Measurements from ENCODE around the gene ITGB1BP1. TPM values are rescaled to one million over a fixed set of nuclear protein-coding genes. Genes with fewer than 3 reads are reported as not detected.

Gene ITGB1BP1
- total and polyA plus RNA-seq, 2 of the 13 experiments (the other 11 are each of a cell fraction or from before 2014, with no cell fraction given) = 106 to 108 TPM

DNA sequence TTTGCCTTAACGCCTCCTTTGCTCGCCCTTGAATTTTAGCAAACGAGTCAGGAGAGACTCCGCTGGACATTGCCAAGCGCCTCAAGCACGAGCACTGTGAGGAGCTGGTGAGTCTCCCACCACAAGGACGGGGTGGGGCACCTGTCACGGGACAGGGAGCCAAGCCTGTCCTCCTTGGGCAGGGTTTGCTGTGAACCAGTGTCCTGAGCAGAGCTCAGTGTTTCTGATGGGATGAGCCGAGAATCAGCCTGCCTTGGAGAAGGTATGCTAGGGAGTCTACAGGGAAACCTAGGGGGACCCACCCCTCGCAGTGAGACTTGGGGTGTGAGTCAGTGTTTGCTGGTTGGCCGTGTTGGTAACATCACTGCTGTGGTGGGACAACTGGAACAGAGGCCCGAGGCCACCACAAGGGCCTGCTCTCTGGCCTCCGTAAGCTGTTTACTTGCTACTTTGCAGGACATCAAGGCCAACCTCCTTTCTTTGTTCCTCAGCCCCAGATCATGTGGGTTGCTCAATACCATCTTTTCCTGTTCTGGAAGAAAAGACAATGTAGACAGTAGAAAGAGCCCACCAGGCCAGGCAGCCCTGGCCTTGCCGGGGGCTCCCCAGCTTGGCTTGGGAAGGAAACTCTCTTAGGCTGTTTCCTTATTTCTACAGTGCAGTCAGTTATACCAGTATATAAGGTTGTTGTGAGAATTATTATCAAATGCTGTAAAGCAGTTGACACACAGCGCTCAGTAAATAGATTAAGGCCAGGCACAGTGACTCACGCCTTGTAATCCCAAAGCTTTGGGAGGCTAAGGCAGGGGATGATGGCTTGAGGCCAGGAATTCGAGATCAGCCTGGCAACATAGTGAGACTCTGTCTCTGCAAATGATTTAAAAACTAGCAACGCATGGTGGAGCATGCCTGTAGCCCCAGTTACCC, 42.4 kb downstream of the ITGB1BP1 start:
- 51% methylated on average over 17 of the region's 18 CpGs for WGBS (ENCODE audit: low lambda C conversion rate)
- Histone ChIP-seq H3K27me3 (ENCODE audit: control insufficient read depth in 1 of 2, insufficient read depth in 2 of 2, low read length in 2 of 2) (no peaks in the 10 kb centered on the region), H3K4me2 (ENCODE audit: low read depth, low read length) (peak overlapping the region; percentile 54), H3K36me3 (replicated peaks in 1 of 2; ENCODE audit: control insufficient read depth in 1 of 2, insufficient read depth in 2 of 2, low read length in 2 of 2) (peaks cover 5 to 12% of the 10 kb centered on the region in 2 experiments; a peak in 4 of 5 replicates), H3K79me2 (ENCODE audit: insufficient read depth, low read length) (no peaks in the 10 kb centered on the region), H3K4me3 (replicated peaks in 1 of 3; ENCODE audit: insufficient read depth in 1 of 3, low read depth in 2 of 3, low read length in 3 of 3) (peak overlapping the region in 1 of 3 experiments; percentile 27; a peak in 1 of 6 replicates), H4K20me1 (ENCODE audit: insufficient read depth, low read length) (no peaks in the 10 kb centered on the region), H2AFZ (ENCODE audit: low read length) (peak overlapping the region; percentile 3), H3K9ac (ENCODE audit: insufficient read depth, low read depth, low read length) (peak overlapping the region; percentile 18), H3K4me1 (ENCODE audit: insufficient read depth, low read length) (peaks cover 56% of the 10 kb centered on the region), H3K9me3 (ENCODE audit: low read length) (no peaks in the 10 kb centered on the region), H3K27ac (ENCODE audit: extremely low read length, insufficient read depth, low read length) (peak overlapping the region; percentile 67)
- ChIA-PET CTCF (ENCODE audit: low intra/inter-chr PET ratio, low total read pairs) (no interaction called here), POLR2A (interaction anchor here (0.7 to 3.0 kb wide), 12 partner anchors 8 to 699 kb away, joined by 3 to 18 read pairs (median 6); partner anchors contain the start of genes CPSF3, ID2, ITGB1BP1 and YWHAQ)
- intact Hi-C loops (cut with micrococcal nuclease; ENCODE audit: unreplicated experiment) = no loop called here
- DNase-seq (ENCODE audit: low spot score) = peak; percentile 85
- peak; percentile 70 for FAIRE-seq
- in situ Hi-C loops (cut with HindIII; ENCODE audit: extremely low pct_ligation_motif_present, low pct_unique_long_range_greater_than_20kb) = no loop called here
- ATAC-seq = peak; percentile 83
- no TSS peak for BruUV-seq (replicated peaks)
- TF ChIP-seq ZNF430 (CRISPR knock-in tag; IDR thresholded peaks at IDR 0.05) (no peak), TARDBP (CRISPR knock-in tag; IDR thresholded peaks at IDR 0.05) (peak; percentile 20; the same call in 1 of the 2 replicates), ZNF558 (CRISPR knock-in tag; IDR thresholded peaks at IDR 0.05; ENCODE audit: borderline replicate concordance) (no peak), MIER3 (CRISPR knock-in tag; IDR thresholded peaks at IDR 0.05; ENCODE audit: borderline replicate concordance) (peak; percentile 69; the same call in 1 of the 2 replicates)
- TF ChIP-seq, protein P1, sequence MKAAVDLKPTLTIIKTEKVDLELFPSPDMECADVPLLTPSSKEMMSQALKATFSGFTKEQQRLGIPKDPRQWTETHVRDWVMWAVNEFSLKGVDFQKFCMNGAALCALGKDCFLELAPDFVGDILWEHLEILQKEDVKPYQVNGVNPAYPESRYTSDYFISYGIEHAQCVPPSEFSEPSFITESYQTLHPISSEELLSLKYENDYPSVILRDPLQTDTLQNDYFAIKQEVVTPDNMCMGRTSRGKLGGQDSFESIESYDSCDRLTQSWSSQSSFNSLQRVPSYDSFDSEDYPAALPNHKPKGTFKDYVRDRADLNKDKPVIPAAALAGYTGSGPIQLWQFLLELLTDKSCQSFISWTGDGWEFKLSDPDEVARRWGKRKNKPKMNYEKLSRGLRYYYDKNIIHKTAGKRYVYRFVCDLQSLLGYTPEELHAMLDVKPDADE (CRISPR knock-in tag; IDR thresholded peaks at IDR 0.05) = no peak
- TF ChIP-seq, protein P2, sequence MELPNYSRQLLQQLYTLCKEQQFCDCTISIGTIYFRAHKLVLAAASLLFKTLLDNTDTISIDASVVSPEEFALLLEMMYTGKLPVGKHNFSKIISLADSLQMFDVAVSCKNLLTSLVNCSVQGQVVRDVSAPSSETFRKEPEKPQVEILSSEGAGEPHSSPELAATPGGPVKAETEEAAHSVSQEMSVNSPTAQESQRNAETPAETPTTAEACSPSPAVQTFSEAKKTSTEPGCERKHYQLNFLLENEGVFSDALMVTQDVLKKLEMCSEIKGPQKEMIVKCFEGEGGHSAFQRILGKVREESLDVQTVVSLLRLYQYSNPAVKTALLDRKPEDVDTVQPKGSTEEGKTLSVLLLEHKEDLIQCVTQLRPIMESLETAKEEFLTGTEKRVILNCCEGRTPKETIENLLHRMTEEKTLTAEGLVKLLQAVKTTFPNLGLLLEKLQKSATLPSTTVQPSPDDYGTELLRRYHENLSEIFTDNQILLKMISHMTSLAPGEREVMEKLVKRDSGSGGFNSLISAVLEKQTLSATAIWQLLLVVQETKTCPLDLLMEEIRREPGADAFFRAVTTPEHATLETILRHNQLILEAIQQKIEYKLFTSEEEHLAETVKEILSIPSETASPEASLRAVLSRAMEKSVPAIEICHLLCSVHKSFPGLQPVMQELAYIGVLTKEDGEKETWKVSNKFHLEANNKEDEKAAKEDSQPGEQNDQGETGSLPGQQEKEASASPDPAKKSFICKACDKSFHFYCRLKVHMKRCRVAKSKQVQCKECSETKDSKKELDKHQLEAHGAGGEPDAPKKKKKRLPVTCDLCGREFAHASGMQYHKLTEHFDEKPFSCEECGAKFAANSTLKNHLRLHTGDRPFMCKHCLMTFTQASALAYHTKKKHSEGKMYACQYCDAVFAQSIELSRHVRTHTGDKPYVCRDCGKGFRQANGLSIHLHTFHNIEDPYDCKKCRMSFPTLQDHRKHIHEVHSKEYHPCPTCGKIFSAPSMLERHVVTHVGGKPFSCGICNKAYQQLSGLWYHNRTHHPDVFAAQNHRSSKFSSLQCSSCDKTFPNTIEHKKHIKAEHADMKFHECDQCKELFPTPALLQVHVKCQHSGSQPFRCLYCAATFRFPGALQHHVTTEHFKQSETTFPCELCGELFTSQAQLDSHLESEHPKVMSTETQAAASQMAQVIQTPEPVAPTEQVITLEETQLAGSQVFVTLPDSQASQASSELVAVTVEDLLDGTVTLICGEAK (IDR thresholded peaks at IDR 0.05) = no peak
- TF ChIP-seq, protein P2 (CRISPR knock-in tag; IDR thresholded peaks at IDR 0.05) = no peak; the same call in 1 of the 2 replicates
- TF ChIP-seq, protein P3, sequence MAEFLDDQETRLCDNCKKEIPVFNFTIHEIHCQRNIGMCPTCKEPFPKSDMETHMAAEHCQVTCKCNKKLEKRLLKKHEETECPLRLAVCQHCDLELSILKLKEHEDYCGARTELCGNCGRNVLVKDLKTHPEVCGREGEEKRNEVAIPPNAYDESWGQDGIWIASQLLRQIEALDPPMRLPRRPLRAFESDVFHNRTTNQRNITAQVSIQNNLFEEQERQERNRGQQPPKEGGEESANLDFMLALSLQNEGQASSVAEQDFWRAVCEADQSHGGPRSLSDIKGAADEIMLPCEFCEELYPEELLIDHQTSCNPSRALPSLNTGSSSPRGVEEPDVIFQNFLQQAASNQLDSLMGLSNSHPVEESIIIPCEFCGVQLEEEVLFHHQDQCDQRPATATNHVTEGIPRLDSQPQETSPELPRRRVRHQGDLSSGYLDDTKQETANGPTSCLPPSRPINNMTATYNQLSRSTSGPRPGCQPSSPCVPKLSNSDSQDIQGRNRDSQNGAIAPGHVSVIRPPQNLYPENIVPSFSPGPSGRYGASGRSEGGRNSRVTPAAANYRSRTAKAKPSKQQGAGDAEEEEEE (CRISPR knock-in tag; IDR thresholded peaks at IDR 0.05; ENCODE audit: borderline replicate concordance) = no peak

All from HepG2 (cell line).